ENCODE measurements around the gene CAVIN4.

The CAVIN4 gene, protein sequence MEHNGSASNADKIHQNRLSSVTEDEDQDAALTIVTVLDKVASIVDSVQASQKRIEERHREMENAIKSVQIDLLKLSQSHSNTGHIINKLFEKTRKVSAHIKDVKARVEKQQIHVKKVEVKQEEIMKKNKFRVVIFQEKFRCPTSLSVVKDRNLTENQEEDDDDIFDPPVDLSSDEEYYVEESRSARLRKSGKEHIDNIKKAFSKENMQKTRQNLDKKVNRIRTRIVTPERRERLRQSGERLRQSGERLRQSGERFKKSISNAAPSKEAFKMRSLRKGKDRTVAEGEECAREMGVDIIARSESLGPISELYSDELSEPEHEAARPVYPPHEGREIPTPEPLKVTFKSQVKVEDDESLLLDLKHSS

DNA sequence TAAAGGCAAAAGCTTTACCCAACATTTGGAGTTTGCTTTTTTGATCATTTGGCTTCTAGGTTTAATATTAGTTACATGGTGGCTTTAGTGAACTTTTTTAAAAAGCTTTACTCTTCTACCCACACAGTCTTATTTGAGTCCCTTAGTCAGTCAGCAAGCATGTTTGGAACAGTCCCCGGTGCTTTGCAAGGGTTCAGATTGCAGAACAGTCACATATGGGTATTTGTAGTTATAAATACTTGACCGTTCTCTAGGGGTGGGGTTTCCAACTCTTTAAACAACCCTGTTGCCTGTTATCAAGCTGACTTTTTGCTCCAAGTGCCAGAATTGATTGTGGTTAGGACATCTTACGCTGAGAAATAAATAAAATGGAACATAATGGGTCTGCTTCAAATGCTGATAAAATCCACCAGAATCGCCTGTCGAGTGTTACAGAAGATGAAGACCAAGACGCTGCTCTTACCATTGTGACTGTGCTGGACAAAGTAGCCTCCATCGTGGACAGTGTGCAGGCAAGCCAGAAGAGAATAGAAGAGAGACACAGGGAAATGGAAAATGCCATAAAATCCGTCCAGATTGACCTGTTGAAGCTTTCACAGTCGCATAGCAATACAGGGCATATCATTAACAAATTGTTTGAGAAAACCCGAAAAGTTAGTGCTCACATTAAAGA, at the start of gene CAVIN4:
Gene CAVIN4 (plus strand): TSS at position 304 of the 673 bp plus-strand sequence. CDS start 65 bp downstream, at position 369.
- no peak for DNase-seq

DNA sequence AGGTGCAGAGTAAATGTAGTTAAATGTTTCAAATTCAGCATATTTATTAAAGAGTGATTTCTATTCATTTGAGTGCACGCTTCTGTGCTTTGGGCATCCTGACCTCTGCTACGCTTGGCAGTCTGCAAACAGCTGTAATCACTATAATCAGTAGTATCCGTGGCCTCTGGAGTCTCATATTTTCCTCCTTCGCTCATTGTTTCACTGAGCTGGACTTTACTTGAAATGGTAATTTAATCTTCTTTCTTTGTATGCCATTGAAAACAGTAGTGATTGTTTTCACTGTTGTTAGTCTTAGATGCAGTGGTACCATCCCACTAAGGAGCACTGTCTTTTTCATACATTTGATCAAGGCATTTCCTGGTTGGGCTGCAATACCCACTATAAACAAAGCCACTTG, 43.5 kb upstream of the CAVIN4 start:
- DNase-seq = no peak

DNA sequence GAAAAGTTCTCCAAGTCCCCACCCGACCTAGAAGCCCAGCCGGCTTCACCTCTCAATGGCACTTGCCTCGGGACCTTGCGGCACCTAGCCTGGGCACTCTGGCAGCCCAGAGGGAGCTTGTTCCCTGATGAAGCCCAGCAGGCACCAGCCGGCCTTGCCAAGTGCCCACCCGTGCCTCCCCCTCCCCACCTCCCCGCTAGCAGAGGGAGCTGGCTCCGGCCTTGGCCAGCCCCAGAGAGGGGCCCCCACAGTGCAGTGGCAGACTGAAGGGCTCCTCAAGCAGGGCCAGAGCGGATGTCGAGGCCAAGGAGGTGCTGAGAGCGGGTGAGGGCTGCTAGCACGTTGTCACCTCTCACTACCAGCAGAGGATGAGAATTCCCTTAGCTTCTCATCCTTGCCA, 37.6 kb upstream of the CAVIN4 start:
- no peak for DNase-seq

DNA sequence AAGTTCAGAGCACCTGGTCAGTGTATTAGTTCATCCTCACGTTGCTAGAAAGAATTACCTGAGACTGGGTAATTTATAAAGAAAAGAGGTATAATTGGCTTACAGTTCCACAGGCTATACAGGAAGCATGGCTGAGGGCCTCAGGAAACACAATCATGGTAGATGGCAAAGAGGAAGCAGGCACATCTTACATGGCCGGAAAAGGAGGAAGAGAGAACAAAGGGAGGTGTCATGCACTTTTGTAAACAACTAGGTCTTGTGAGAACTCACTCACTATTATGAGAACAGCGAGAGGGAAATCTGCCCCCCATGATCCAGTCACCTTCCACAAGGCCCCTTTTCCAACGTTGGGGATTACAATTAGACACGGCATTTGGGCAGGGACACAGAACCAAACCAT, 28.8 kb upstream of the CAVIN4 start:
- DNase-seq = peak; percentile 18

DNA sequence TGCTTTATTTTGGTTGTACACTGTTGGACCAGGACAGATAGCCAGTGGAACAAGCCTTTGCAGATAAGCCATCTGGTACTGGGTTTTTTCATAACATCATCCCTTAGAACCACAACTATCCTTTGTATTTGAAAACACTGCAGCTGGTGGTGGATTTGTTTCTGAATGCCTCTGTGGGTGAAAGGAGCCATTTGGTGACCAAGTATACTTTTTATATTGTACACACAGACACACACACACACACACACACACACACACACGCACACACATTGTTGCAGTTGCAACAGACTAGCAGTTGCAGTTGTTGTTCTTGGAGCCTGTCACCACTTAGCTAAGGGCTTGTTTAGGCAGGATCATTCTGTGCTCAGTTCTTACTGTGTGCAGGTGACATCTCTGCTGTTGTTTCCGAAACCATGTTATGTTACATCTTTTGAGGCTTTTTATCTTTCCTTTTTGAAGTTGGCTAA, 22.9 kb upstream of the CAVIN4 start:
- DNase-seq = no peak

DNA sequence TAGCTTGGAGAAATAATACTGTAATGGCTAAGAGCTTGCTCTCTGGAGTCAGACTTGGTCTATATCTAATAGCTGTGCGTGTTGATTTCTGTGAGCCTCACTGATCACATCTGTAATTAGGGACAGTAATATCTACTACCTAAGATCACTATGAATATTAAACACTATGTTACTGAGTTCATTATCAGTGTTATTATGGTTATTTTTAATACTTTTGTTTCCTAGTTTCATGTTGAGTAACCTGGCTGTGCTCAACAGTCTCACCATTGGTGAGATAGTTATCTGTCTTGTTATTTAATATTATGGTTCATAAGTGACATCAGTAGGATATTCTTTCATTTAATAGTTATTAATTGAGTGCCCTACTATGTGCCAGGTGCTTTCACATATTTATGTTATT, 22.4 kb upstream of the CAVIN4 start:
- DNase-seq = no peak

DNA sequence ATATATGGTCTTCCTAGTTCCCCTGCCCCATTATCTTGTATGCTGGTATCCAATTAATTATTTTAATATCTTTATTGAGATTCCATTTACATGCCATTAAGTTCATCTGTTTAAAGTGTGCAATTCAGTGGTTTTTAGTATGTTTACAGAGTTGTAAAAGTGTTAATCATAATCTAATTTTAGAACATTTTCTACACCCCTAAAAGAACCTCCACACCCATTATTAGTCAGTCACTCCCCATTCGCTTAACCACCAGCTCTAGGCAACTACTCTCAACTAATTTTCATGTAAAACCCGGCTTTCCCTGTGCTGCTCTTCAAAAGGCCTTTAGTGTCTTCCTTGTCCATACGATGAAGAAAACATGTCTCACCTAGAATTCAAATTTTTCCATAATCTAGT, 20.8 kb upstream of the CAVIN4 start:
- DNase-seq = no peak

DNA sequence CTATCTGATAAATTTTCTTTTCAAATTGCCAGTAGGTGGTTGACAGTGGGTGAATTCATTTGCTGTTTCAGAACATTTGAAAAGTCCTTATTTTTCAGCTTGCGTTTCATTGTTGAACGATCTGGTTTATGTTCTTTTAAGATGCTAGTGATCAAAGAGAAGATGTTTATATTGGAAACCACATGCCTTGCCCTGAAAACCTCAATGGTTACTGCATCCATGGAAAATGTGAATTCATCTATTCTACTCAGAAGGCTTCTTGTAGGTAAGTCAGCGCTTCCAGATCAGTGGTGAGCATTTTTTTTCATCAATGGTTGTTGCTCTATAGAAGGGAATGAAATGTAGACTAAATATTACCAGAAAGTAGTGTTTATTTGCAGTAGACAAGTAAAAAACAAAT, 16.6 kb upstream of the CAVIN4 start:
- no peak for DNase-seq

DNA sequence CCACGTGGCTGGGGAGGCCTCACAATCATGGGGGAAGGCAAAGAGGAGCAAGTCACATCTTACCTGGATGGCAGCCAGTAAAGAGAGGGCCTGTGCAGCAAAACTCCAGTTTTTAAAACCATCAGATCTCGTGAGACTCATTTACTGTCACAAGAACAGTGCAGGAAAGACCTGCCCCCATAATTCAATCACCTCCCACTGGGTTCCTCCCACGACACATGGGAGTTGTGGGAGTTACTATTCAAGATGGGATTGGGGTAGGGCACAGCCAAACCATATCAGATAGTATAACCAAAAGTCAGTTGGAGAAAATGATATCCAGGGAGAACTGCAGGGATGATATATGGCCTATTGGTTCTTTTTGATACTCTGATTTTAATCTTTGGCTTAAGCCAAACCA, 10.0 kb upstream of the CAVIN4 start:
- no peak for DNase-seq

DNA sequence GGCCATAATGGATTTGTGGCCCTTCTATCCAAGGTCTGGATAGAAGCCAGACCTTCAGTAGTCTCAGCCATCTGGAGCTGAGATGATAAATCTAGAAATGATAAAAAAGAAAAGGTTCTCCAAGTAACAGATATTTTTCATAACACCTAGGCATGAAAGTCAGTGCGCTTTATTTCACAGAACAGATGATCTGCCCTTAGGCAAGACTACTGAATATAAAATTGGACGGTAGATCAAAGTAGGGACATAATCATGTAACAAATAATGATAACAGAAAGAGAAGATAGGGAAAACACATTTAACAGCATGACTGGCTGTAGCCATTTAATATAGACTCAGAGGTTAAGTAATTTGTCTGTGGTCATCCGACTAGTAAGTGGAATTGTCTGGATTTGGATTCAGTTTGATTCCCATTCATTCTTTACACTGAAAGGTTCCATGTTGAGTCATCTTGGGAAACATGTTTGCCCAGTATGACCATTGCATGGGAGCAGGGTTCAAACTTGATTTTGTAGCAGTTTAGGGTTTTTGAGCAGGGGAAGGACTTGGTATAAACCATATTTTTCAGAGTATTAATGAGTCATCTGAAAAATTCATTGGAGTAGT, 4.1 kb upstream of the CAVIN4 start:
- DNase-seq = no peak

DNA sequence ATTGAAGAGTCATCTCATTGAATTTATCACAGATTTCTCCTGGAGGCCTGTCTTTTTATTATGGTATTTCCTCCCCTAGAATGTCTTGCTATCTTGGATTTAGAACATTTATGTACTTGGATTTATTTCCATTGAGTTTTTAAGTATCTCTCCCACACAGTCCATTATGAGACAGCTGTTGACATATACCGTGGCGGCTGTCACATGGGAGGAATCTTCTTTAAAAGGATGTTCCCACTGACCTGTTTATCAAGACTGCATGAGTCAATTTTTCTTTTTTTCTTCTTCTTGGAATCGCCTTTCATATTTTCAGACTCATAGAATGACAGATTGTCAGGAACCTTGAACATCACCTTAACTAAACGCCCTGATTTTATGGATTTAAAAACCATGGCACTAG, 2.9 kb upstream of the CAVIN4 start:
- DNase-seq = no peak

DNA sequence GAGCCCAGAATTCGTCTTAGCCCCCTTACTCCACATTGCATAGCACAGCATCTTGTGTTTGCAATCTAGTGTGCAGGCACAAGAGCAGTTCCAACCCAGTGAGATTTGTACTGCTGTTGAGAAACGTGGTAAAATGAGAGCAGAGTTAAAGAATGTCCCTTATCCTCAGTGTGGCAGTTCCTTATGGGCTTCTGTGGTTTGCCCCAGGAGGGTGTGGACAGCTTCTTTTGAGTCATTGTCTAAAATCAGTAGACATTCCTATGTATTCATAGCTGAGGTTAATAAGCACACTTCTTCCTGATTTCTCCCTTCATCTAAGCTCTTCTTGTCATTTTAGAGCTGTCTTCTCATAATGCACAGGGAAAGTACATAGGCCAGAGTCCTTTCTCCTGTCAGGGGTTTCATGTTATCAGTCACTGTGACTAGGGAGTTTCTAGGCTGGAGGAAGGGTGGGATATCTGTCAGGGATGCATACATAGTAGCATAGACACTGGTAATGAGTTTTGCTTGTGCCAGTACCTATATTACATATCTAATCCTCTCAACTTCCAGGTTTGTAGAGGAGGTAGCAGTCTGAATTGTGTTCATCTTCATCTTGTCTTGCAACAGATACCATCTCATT, 2.0 kb upstream of the CAVIN4 start:
- no peak for DNase-seq

DNA sequence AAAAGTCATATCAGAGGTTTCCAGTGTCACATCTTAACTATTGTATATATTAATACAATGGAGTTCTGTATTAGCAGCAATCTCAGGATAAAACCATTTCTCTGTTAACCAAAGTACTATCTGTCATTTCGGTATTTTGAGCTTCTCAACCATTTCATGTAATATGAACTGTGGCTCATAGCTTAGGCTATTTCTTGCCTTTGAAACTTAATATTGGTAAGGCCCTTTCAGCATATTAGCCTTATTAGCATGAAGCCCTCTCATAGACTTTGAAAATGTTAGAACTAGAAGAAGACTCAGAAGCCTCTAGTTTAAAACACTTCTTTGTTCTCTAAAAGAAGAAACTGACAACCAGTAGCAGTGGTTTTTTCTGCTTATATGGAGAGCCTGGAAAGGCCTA, 731 bp downstream of the CAVIN4 start:
- no peak for DNase-seq

DNA sequence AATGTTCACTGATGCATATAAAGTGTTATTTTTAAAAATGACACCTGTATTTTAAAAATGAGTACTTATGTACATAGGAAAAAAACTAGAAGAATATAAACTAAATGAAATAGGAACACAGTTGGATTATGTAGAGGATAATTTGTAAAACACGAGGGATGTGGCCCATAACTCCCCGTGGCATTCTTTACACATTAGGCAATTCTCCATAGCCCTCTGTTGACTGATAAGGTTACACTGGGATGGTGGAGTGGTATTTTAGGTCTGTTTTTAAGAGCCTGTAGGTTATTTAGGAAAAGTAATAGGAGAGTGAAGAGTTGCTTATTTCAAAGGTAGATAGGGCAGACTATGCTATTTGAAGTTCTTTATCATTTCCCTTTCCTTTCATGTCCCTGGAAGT, 1.8 kb downstream of the CAVIN4 start:
- DNase-seq = no peak

DNA sequence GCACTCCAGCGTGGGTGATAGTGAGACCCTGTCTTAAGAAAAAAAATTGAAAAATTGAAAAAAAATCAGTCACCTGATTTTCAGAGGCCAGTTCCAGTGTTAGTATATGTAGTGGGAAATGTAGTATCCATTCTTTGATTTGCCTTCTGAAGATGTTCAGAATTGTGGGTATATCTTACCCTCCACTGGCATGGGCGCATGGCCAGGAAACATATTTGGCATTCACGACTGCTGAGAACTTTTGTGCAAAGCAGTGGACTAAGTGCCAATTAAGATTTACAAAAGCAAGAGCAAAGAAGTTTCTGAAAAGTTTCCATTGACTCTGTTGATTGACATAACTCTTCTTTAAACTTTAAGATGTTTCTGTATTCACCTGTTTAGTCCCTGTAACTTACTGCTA, 2.4 kb downstream of the CAVIN4 start:
- no peak for DNase-seq

DNA sequence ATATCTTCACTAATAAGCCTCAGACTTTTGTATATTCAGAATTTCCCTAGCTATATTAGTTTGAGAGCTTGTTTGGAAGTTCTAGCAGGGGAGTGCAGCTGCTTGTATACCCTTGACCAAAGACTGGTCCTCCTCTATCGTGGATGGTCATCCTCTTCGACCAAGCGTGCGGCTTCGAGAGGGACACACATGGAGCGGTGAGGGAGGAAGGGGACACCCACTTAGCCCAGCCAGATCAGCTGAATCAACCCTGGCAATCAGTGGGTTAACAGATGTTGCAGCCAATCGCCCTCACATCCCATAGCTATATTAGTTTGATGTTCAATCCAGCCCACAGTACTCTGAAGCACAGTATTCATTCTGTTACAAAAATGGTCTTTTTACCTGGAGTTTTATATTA, 3.2 kb downstream of the CAVIN4 start:
- DNase-seq = no peak

DNA sequence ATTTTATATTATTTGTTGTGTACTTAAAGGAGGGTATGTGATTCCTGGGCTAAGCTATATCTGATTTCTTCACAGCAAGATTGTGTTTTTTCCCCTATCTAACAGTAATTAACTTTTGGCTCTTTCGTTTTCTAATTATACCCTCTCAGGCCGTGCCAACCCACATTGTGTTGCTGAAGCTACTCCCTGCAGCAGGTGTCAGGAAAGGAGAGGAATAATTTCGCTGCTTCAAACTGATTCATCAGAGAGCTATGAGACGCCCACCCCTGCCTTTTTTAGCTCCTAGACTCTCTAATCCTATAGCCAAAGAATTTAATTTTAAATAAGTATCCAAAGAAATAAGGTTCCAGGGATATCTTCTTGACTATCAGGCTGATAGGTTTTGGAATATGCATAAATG, 3.8 kb downstream of the CAVIN4 start:
- DNase-seq = no peak

DNA sequence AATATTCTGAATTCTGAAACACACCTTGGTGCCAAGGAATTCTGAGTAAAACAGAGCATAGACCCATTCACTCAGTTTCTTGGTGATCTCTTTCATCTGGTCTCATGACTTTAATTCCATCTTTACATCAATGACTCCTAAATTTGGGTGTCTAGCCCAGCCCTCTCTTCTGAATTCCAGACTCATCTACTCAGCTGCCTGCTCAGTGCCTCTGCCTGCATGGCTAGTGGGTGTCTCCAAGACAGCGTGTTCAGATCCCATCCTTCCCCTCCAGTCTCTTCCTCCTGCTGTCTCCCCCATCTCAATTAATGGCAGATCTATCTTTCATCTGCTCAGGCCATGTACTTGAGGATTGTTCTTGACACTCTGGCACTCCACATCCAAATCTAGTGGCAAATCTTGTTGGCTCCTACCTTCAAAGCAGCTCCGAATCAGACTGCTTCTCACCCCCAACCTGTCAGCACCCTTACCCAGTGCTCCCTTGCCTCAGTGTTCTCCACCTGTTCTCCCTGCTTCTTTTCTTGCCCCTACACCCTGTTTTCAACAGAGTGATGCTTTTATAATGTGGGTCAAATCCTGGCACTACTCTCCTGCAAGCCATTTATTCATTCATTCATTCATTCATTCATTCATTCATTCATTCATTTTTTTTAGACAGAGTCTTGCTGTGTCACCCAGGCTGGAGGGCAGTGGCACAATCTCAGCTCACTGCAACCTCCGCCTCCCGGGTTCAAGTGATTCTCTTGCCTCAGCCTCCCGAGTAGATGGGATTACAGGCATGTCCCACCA, 5.3 kb downstream of the CAVIN4 start:
- DNase-seq = no peak

DNA sequence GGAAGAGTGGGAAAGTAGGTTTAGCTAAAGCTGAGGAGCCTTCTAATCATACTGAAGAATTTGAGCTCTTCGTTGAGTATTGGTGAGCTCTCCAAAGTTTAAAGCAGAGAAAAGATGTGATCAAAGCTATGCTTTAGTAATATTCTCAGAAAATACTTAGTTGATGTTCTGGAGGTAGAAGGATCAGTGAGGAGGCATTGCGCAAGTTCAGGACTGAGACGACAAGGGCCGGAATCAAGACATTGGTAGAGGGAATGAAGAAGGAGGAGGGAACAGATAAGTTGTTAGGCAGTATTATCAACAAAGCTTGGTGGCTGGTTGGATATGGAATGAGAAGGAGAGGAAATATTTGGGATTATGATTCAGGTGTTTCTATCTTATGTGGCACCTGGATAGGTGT, 7.1 kb downstream of the CAVIN4 start:
- no peak for DNase-seq

DNA sequence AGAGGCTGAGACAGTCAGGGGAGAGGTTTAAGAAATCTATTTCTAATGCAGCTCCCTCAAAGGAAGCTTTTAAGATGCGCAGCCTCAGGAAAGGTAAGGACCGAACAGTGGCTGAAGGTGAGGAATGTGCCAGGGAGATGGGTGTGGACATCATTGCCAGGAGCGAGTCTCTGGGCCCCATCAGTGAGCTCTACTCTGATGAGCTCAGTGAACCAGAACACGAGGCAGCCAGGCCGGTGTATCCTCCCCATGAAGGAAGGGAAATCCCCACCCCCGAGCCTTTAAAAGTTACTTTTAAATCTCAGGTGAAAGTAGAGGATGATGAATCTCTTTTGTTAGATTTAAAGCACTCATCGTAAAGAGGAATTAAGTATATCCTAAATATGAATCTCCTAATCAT, 8.2 kb downstream of the CAVIN4 start:
- no peak for DNase-seq

DNA sequence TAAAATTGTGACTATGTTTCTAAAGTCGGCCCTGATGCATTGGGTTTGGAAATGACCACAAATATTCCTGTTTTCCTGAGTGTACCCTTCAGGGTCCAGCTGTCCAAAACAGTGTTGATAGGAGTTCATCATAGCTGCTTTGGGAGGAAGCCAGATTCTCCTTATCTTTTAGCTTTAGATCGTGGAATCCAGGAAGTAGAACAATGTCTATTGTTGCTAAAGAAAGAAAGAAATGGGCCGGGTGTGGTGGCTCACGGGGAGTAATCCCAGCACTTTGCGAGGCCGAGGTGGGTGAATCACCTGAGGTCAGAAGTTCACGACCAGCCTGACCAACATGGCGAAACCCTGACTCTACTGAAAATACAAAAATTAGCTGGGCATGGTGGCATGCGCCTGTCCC, 9.5 kb downstream of the CAVIN4 start:
- DNase-seq = no peak

DNA sequence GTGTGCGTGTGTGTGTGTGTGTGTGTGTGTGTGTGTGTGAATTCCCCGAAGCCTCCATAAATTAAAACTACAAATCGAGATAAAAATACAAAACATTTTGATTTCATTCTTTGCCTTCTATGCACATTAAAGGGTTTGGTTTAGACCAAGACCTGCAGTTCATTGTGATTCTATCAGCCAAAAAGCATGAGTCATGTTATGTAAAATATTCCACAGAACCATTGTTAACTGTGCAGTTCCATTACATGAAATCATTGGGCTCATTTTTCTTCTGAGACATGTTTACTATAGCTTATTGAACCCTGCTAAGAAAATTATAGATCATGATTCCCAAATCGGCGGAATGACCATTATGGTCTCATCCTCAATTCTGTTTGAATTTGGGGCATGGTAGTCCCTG, 11.7 kb downstream of the CAVIN4 start:
- no peak for DNase-seq

DNA sequence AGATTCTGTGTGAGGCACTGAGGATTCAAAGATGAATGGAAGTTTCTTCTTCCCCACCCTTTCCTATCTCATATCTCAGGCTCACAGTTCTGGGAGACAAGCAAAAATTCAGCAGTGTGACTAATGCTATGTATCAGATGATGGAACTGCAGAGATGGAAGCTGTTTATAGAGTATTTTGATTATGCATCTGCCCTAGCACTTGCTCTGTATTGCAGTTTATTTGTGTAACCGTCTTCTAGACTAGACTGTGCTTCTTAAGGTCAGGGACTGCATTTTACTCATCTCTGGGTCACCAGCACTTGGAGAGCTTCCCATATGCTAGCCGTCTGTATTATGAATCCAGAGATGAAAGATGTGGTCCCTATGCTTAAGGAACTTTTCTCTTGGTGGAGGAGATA, 12.6 kb downstream of the CAVIN4 start:
- no peak for DNase-seq

All from KG1 (cell line).